Small intestine (tissue), 7 donors: ENCODE measurements around the gene BCAT1. TPM values are rescaled to one million over a fixed set of nuclear protein-coding genes. Genes with fewer than 3 reads are reported as not detected.
A peak's percentile ranks its signal among the peaks of the same experiment; 100 is the strongest.

Source experiments
- DNase-seq, 2 donors: peaks; one replicate each; pipeline versions ENCODE4 v3.0.0 to v3.0.0-alpha.2; 2013
- FAIRE-seq: peaks from 2 replicates; lab custom pipeline; 2012; peaks lifted over from hg19 to GRCh38; lab: Jason Lieb, UNC
- H3K27ac ChIP-seq, 3 donors: one replicate each; pipeline ENCODE4 v1.5.1; 2013; ENCODE audit warnings: low read length in 2 of 3, mild to moderate bottlenecking in 2 of 3, control low read depth in 1 of 3, inconsistent platforms in 1 of 3, low read depth in 1 of 3, moderate library complexity in 1 of 3
- H3K27me3 ChIP-seq, 3 donors: one replicate each; pipeline ENCODE4 v1.6.1; 2013; ENCODE audit warnings: low read length in 3 of 3, inconsistent platforms in 1 of 3; ENCODE audit not compliant: control insufficient read depth in 3 of 3, insufficient read depth in 3 of 3
- H3K36me3 ChIP-seq, 3 donors: one replicate each; pipeline ENCODE4 v1.6.1; 2013; ENCODE audit warnings: low read length in 3 of 3, inconsistent platforms in 1 of 3, low read depth in 1 of 3, mild to moderate bottlenecking in 1 of 3, moderate library complexity in 1 of 3; ENCODE audit not compliant: control insufficient read depth in 3 of 3, insufficient read depth in 2 of 3
- H3K4me1 ChIP-seq, 3 donors: one replicate each; pipeline ENCODE4 v1.6.1; 2013; ENCODE audit warnings: low read length in 2 of 3, inconsistent platforms in 1 of 3, low read depth in 1 of 3, mild to moderate bottlenecking in 1 of 3, moderate library complexity in 1 of 3; ENCODE audit not compliant: control insufficient read depth in 3 of 3, insufficient read depth in 2 of 3
- H3K4me3 ChIP-seq, 3 donors: one replicate each; pipeline ENCODE4 v1.5.1; 2013; ENCODE audit warnings: low read length in 3 of 3, control low read depth in 1 of 3, inconsistent platforms in 1 of 3, low read depth in 1 of 3, mild to moderate bottlenecking in 1 of 3, moderate library complexity in 1 of 3
- H3K9me3 ChIP-seq, 2 donors: one replicate each; pipeline ENCODE4 v1.6.1; 2013; ENCODE audit warnings: low read depth in 1 of 2, low read length in 1 of 2; ENCODE audit not compliant: control insufficient read depth in 2 of 2, insufficient read depth in 1 of 2
- WGBS, 3 donors: extraction: QIAGEN DNeasy Blood & Tissue Kit; methylation state at CpG; one replicate each; pipeline ENCODE4 v1.1.7; 2013; 5-methylcytosine and 5-hydroxymethylcytosine counted together
- polyA plus RNA-seq, 4 donors: library from polyadenylated mRNA; stranded (reverse) in 3 of 4; unstranded in 1 of 4; fragments of 200-250 nt in 3 of 4; fragments of 120-200 nt in 1 of 4; gene quantifications; one replicate each; pipeline versions ENCODE4 v1.2.1 to v1.2.3, GENCODE V29; 2013
- donor health status: healthy with polysubstance abuse.
- donor health status: control.
- donor health status: control.
- donor health status: Bipolar disorder and iron deficiency.
- donor health status: healthy.

Gene BCAT1
- polyA plus RNA-seq, 4 donors = 0.22 to 5.3 (median 3.0) TPM

DNA sequence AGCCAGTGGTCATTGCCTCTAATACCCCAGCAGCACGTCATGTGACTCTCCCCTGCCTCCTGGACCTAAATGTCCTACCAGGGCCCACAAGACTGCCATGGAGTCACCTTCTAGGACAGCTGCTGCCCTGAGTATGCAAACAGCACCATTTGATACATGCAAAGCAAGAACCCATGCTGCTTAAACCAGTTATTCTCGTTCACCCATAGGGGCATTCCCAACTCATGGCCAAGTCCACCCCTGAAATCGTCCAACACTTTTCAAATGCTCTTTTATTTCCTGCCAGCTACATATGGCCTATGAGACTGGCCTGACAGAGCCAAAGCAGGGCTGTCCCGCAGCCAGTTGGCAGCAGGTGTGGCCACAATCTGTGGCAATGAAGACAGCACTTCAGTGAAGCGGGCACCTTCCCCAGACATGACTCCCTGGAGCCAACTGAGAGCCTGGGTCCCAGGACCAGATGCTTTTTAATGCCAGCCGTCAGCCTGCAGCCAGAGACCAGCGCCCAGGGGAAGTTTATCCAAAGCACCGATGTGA, 99.9 kb downstream of the BCAT1 start:
- H3K4me1 ChIP-seq = no peaks in the 10 kb centered on the region
- no peaks in the 10 kb centered on the region for H3K36me3 ChIP-seq
- H3K27me3 ChIP-seq = no peaks in the 10 kb centered on the region
- no peak overlapping the region for H3K27ac ChIP-seq
- no peak overlapping the region for H3K4me3 ChIP-seq
- 74 to 91% (median 78%) methylated on average over 8 of the region's 8 CpGs for WGBS, 3 donors
- H3K9me3 ChIP-seq = no peaks in the 10 kb centered on the region
- DNase-seq (no peak), FAIRE-seq (no peak)

GRCh38 chr12:24846689-24847088, 102.2 kb downstream of the BCAT1 start:
- H3K4me1 ChIP-seq = no peaks in the 10 kb centered on the region
- no peak for DNase-seq
- no peak for FAIRE-seq
- H3K36me3 ChIP-seq = no peaks in the 10 kb centered on the region
- H3K27me3 ChIP-seq = no peaks in the 10 kb centered on the region
- no peak overlapping the region for H3K4me3 ChIP-seq
- WGBS, 3 donors = 80 to 92% (median 83%) methylated on average over 2 of the region's 2 CpGs
- H3K9me3 ChIP-seq = no peaks in the 10 kb centered on the region
- H3K27ac ChIP-seq = no peak overlapping the region

- 78 to 88% (median 87%) methylated on average over 3 of the region's 3 CpGs for WGBS, 3 donors
- Histone ChIP-seq H3K9me3 (no peaks in the 10 kb centered on the region), H3K27ac (no peak overlapping the region), H3K27me3 (no peaks in the 10 kb centered on the region), H3K4me3 (no peak overlapping the region), H3K4me1 (no peaks in the 10 kb centered on the region), H3K36me3 (no peaks in the 10 kb centered on the region)
- no peak for FAIRE-seq
- DNase-seq = no peak
Observed at GRCh38 chr12:24845615-24846014, 103.3 kb downstream of the BCAT1 start.

GRCh38 chr12:24840046-24840800, 108.7 kb downstream of the BCAT1 start:
- FAIRE-seq (no peak), DNase-seq (no peak)
- no peaks in the 10 kb centered on the region for H3K9me3 ChIP-seq
- no peak overlapping the region for H3K27ac ChIP-seq
- no peaks in the 10 kb centered on the region for H3K4me1 ChIP-seq
- H3K27me3 ChIP-seq = no peaks in the 10 kb centered on the region
- H3K4me3 ChIP-seq = no peak overlapping the region
- H3K36me3 ChIP-seq = no peaks in the 10 kb centered on the region
- WGBS, 3 donors = 14 to 33% (median 18%) methylated on average over 1 of the region's 1 CpG

DNA sequence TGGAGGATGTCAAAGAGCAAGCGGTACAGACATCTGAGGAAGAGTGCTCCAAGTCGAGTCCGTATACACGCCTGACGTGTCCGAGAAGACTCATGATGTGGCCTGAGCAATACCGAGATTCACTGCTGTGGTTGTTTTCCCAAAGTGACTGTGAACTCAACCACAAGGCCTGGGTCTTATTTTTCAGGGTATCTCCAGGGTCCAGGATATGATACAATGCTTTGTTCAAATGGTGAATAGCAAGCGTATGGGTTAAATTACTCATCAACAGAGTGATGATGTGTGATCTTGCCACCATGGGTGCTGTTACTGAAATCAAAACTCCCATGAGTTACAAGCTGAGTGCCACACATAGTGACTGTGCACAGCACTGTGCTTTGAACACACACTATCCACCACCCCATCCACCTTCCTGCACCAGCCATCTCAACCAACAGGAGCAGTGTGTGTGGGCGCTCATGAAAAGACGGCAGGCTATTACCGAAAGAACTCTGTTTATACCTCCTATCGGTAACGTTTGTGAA, 109.6 kb downstream of the BCAT1 start:
- Histone ChIP-seq H3K4me1 (no peaks in the 10 kb centered on the region), H3K27me3 (no peaks in the 10 kb centered on the region), H3K27ac (peak overlapping the region in 1 of 3 donors; percentile 72), H3K36me3 (no peaks in the 10 kb centered on the region), H3K9me3 (no peaks in the 10 kb centered on the region), H3K4me3 (no peak overlapping the region)
- FAIRE-seq = no peak
- 66 to 90% (median 74%) methylated on average over 13 of the region's 13 CpGs for WGBS, 3 donors
- no peak for DNase-seq

DNA sequence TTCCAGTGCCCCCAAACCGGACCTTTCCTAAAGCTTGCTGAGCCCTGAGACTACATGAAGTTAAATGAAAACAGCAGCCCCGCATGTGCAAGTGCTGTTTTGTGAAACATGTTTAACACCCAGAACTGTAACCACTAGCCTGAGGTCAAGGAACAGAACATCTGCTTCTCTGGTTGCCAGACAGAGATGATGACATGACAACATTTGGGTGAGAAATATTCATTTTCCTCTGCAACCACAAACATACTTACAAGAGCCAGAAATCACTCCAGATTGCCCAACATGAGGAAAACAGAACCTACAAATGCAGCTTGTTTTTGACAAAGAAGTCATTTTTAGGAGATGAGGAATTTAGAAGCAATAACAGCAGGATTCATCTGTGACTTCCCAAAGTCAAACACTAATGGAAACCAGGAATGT, 110.4 kb downstream of the BCAT1 start:
- Histone ChIP-seq H3K27ac (peak overlapping the region in 1 of 3 donors; percentile 9), H3K27me3 (no peaks in the 10 kb centered on the region), H3K36me3 (no peaks in the 10 kb centered on the region), H3K4me3 (no peak overlapping the region), H3K9me3 (no peaks in the 10 kb centered on the region), H3K4me1 (no peaks in the 10 kb centered on the region)
- WGBS, 3 donors = 34 to 80% (median 44%) methylated on average over 2 of the region's 2 CpGs
- FAIRE-seq (no peak), DNase-seq (peak; percentile 5 to 10)

- Histone ChIP-seq H3K9me3 (no peaks in the 10 kb centered on the region), H3K27me3 (no peaks in the 10 kb centered on the region), H3K4me1 (no peaks in the 10 kb centered on the region), H3K36me3 (no peaks in the 10 kb centered on the region), H3K27ac (no peak overlapping the region), H3K4me3 (no peak overlapping the region)
- WGBS, 3 donors = 89 to 94% (median 91%) methylated on average over 2 of the region's 2 CpGs
- no peak for DNase-seq
- FAIRE-seq = no peak
Observed at GRCh38 chr12:24835377-24835776, 113.5 kb downstream of the BCAT1 start.

DNA sequence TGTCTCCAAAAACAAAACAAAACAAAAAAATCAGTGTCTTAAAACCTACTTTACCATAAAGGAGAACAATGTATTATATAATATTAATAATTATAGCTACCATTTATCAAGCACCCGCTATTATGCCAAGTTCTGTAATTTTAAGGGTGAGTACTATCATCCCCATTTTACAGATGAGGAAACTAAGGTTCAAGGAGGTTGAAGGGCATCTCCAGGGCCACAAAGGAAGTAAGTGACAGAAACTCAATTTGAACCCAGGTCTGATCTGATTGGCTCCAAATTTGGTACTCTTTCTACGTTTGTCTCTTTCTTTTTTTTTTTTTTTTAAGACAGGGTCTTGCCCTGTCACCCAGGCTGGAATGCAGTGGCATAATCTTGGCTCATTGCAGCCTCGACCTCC, 115.4 kb downstream of the BCAT1 start:
- no peak for FAIRE-seq
- Histone ChIP-seq H3K9me3 (no peaks in the 10 kb centered on the region), H3K36me3 (no peaks in the 10 kb centered on the region), H3K27ac (no peak overlapping the region), H3K27me3 (no peaks in the 10 kb centered on the region), H3K4me3 (no peak overlapping the region), H3K4me1 (no peaks in the 10 kb centered on the region)
- WGBS, 3 donors = 75 to 93% (median 86%) methylated on average over 3 of the region's 3 CpGs
- no peak for DNase-seq
